IPS DF 19.7 (cell line): Measurements from ENCODE around the gene BAHCC1.

Experiments used
- DNase-seq: peaks from one replicate; pipeline ENCODE4 v3.0.0-alpha.2; 2013; ENCODE audit warnings: low read depth, low spot score

Gene BAHCC1

GRCh38 chr17:81427173-81428120, 32.2 kb downstream of the BAHCC1 start:
- DNase-seq = no peak

DNA sequence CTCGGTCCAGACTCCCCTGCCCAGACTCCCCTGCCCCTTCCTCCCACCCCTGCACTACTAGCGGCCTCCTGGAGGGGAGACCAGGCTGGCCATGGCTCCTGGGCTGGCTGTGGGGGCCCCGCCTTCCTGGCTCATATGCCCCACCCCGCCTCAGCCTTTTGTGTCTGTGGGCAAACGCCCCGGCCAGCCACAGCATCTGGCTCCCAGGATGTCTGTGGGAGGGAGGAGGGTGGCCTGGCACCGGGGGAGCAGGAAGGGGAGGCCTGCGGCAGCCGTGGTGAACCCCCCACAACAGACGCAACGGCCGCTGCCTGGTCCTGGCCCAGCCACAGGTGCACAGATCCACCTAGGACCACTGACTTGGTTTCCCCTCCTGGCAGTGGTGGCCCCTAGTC, 32.9 kb downstream of the BAHCC1 start:
- no peak for DNase-seq

DNA sequence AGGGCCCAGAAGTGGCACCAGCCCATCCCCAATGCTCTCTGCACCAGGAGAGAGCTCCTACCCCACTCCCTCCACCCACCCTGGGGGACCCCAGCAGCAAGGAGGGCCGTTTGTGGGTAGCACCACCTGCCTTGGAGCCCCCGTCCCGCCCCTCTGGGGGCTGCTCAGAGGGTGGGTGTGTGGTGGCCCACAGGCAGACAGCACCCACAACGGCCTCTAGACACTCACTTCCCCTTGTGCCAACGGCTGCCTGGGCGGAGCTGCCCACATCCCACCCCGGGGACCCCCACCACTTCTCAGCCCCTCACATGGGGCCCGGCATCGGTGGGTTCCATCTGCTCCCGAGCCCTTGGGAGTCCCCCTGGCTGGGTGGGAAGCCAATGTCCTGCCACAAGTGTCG, 33.3 kb downstream of the BAHCC1 start:
- no peak for DNase-seq

GRCh38 chr17:81428948-81429774, 33.9 kb downstream of the BAHCC1 start:
- no peak for DNase-seq

GRCh38 chr17:81429821-81430551, 34.7 kb downstream of the BAHCC1 start:
- DNase-seq = no peak

DNA sequence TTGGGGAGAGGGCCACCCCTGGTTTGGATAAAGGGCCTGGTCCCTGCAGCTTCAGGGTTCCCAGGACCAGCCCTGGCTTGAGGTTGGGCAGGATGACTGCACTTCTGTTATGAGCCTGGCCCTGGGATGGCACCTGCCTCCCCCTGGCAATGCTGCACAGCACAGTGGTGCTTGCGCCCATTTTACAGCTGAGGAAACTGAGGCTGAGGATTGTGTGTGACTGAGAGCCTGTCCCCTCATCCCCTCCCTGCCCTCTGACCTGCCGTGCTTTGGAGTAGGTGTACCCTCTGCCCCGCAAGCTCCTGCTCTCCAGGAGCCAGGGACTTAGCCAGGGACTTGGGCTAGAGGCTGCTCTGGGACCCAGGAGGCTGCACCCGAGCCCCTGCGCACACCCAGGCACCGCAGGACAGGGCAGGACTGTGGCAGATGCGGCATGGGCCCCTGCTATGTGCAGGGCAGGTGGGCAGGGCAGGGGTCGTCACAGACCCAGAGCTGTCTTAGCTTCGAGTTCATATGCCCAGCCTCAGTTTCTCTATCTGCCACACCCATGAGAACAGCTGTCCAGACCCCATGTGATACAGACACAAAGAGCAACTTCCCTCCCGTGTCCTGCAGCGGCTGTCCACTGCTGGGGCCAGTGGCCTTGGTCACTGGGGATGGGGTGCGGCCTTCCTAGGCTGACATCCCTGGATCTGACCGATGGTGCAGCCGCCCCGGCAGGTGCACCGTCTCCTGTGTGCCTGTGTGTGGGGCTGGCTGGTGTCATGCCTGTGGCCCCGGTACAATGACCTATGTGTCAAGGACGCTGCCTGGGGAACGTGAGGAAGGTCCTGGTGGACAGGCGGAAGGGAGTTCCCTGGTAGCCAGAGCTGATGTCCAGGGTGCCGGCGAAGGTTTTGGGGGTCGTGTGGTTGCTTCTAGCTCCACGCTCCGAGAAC, 36.6 kb downstream of the BAHCC1 start:
- DNase-seq = no peak

DNA sequence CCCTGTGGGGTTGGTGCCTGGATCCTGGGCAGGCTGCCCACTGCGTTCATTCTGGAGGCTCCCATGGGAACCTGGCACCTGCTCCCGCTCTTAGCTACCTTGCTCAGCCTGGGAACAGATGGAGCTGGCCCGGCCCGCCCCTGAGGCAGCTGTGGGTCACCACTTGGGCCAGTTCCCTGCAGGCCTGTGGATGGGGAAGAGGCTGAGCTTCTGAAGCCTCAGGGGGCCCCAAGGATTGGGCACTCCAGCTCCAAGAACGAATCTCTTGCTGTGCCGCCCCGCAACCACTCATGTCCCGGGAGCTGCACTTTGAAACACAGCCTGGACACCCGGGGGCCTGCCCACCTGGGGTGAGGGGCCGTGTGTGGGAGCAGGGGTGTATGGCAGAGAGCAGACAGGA, 37.7 kb downstream of the BAHCC1 start:
- DNase-seq = no peak

DNA sequence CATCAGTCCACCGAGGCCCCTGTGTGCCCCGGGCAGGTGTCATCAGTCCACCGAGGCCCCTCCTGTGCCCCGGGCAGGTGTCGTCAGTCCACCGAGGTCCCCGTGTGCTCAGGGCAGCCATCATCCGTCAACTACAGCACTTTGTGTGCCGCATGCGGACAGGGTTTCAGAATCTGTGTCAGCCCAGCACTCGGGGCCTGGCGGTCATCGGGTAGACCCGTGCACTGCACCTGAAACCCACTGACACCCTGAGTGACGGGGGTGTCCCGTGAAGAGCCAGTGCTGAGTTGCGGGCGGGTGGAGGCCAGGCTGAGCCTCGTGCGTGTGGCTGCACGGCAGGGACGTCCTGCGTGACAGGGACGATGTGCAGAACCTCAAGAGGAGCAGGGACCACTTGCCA, 38.4 kb downstream of the BAHCC1 start:
- DNase-seq = no peak

GRCh38 chr17:81434072-81434471, 38.8 kb downstream of the BAHCC1 start:
- DNase-seq = no peak

DNA sequence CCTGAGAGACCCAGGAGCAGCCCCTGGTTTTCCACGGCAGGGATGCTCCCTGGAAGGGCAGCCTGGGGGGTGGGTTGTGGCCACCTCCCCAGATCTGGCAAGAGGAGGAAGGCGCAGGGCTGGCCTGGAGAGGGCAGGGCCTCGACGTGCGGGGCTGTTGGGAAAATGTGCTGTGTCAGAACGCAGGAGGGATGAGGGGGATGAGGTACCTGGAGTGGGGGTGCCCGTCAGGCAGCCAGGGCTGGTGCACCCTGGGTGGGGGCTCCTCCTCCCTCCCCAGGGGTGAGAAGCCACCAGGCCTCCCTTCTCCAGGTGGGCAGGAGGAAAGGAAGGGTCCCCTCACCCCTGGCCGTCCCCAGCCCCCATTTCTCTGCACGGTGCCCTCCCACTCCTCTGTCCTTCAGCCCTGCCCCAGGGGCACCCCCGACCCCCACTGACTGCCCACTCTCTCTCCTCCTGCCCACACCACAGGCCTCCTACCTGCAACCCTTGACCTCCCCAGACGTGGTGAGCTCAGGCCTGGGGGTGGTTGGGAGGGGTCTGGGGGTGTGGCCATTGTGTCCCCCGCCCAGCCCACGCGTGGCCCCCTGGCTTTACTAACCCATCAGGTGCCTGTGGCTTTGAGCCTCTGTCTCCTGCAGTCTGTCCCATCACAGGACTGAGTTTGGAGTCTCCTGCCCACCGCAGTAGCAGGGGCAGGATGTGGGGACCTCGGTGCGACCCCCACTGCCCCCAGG, 39.6 kb downstream of the BAHCC1 start:
- no peak for DNase-seq

DNA sequence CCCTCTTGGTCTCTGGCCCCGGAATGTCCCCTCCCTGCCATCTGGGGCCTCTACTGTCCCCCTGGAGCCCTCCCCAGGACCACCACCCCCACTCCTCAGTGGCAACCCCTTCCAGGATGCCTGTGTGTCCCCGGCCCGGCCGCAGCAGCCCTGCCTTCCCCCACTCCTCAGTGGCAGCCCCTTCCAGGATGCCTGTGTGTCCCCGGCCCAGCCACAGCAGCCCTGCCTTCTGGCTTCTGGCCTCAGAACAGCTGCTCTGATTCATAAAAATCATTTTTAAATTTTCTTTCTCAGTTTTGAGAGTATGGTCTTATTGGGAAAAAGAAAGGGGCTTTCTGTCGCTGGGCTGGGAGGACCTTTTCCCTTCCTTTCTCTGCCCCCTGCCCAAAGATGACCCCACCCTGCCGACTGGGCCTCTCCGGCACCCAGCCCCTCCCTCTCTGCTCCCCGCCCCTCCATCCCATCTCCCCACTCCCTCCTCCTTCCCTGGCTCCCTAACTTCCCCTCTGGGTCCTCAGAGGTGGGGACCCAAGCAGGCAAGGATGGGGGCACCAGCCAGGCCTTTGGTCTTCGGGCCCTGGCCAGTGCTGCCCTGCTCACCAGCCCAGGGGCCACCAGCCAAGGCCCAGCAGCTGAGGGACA, 40.5 kb downstream of the BAHCC1 start:
- no peak for DNase-seq

GRCh38 chr17:81436294-81436849, 41.1 kb downstream of the BAHCC1 start:
- no peak for DNase-seq

DNA sequence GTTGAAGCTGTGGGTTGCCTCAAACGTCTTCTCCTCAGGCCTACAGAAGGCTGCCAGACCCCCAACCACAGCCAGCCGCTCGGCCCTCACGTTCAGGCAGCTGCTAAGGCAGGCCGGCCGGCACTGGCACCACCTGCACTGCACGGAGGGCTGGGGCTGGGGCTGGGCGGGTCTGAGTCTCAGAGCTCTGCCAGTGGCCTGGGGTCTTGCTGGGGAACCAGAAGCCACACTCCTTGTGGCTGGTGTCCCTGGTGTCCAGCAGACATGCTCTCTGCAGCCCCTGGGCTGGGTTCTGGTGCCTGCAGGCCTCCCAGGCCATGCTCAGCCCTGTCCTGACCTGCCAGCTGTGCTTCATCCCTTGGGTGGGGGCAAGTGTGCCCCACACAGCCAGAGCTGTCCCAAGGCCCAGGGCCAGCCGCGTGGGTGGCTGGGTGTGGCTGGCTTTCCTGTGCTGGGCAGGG, 42.0 kb downstream of the BAHCC1 start:
- no peak for DNase-seq

- no peak for DNase-seq
These were observed 42.9 kb downstream of the BAHCC1 start for GRCh38 chr17:81438007-81438659.

DNA sequence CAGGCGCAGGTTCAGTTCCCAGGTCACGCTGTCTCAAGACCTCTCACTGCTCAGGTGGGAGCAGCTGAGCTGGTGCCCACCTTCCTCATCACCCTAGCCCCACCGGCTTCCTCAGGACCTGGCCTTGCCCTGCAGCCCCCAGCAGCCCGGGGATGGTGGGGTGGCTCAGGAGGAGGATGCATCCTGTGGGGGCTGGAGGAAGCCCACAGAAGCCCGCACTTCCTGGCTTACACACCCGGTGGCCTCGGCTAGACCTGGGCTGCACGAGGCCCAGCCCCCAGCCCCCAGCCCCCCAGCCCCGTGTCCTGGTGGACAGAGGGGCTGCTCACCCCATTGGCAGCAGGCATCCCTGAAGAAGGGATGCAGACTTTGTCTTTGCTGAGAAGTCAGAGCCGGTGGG, 43.4 kb downstream of the BAHCC1 start:
- no peak for DNase-seq

GRCh38 chr17:81440051-81440471, 44.8 kb downstream of the BAHCC1 start:
- no peak for DNase-seq

GRCh38 chr17:81440511-81441244, 45.4 kb downstream of the BAHCC1 start:
- no peak for DNase-seq

GRCh38 chr17:81442791-81443190, 47.5 kb downstream of the BAHCC1 start:
- DNase-seq = no peak
